Ovary (tissue), 9 donors: Measurements from ENCODE around the gene EIF6. TPM values are rescaled to one million over a fixed set of nuclear protein-coding genes. Genes with fewer than 3 reads are reported as not detected.

ENCODE experiments used
- DNase-seq, 5 donors: peaks; one replicate each; pipeline ENCODE4 v3.0.0-alpha.2; 2019 to 2020
- H3K27ac ChIP-seq, 2 donors: fragments of 200-600 bp; one replicate each; pipeline versions ENCODE4 v1.5.1 to v1.8.0; 2019 to 2022
- H3K27me3 ChIP-seq: fragments of 200-600 bp; one replicate; pipeline ENCODE4 v1.8.0; 2022
- H3K36me3 ChIP-seq: fragments of 200-600 bp; sonication (generic); one replicate; pipeline ENCODE4 v1.5.1; 2019
- H3K4me1 ChIP-seq: one replicate; pipeline ENCODE4 v1.8.1; 2013; ENCODE audit warnings: mild to moderate bottlenecking, moderate library complexity; ENCODE audit not compliant: insufficient read depth
- H3K4me3 ChIP-seq: fragments of 200-600 bp; sonication (generic); one replicate; pipeline ENCODE4 v1.5.1; 2017
- H3K9me3 ChIP-seq, 2 donors: fragments of 200-600 bp in 1 of 2; sonication (generic) in 1 of 2; one replicate each; pipeline versions ENCODE4 v1.5.1 to v1.8.1; 2013 to 2019; ENCODE audit warnings: mild to moderate bottlenecking in 1 of 2, moderate library complexity in 1 of 2
- CTCF ChIP-seq, 3 donors: fragments of 450-650 bp in 2 of 3; fragments of 200-600 bp in 1 of 3; IDR thresholded peaks; one replicate each; pipeline versions ENCODE4 v1.5.1 to v1.8.0; 2016 to 2022; ENCODE audit warnings: antibody characterized with exemption in 3 of 3, mild to moderate bottlenecking in 1 of 3
- EP300 ChIP-seq: sonication (generic); formaldehyde crosslinking; IDR thresholded peaks from one replicate; pipeline ENCODE4 v1.6.1; 2017; ENCODE audit warnings: antibody characterized with exemption
- POLR2A ChIP-seq: fragments of 450-650 bp; IDR thresholded peaks from one replicate; pipeline ENCODE4 v1.6.1; 2017; ENCODE audit warnings: antibody characterized with exemption, mild to moderate bottlenecking, moderate library complexity
- WGBS, 3 donors: extraction: QIAGEN DNeasy Blood & Tissue Kit in 1 of 3; methylation state at CpG; one replicate each; pipeline versions ENCODE4 v1.1.5 to v1.1.7; 2013 to 2017; 5-methylcytosine and 5-hydroxymethylcytosine counted together
- intact Hi-C, 4 donors: fragments of 100-400 bp; cut with DNase I; formaldehyde crosslinking; loops; one replicate each; pipeline versions ENCODE4 v1.11.0 to v1.15.1; 2022 to 2023
- polyA plus RNA-seq, 2 donors: library from polyadenylated mRNA; stranded (reverse); fragments of 200-250 nt in 1 of 2; fragments of 350-450 nt in 1 of 2; fragmentation: Illumina TruSeq in 1 of 2; extraction: RNeasy Lipid Tissue Mini Kit (QIAGEN cat#74804) in 1 of 2; gene quantifications; one replicate each; pipeline ENCODE4 v1.2.3, GENCODE V29; 2013 to 2014
- total RNA-seq, 7 donors: library from RNA; depleted of rRNA in 2 of 7; stranded (reverse); fragments of >200 nt in 2 of 7; fragmentation: NEBNext Ultra II Directional in 3 of 7; extraction: Animal tissue kit (Norgen Biotek cat#: 25700) in 3 of 7; gene quantifications; one replicate each; pipeline versions ENCODE4 v1.1.0 to v1.2.4, GENCODE V29; 2016 to 2023
- donor health status: DM: no; HTN: no; CAD: no; lungs with moderate emphysema.
- donor health status: DM: no; HTN: no; CAD: no.
- donor health status: Bipolar disorder and iron deficiency.
- donor health status: DM: yes; HTN: yes; CAD: no.
- donor health status: DM: no; HTN: no; CAD: no.
- donor health status: DM: yes; HTN: yes; CAD: no.

The EIF6 gene
- total and polyA plus RNA-seq, 9 donors, result 36.6 to 93.1 (median 69.8) TPM

- Histone ChIP-seq H3K9me3 (no peaks in the 10 kb centered on the region), H3K27ac (no peak overlapping the region), H3K27me3 (no peaks in the 10 kb centered on the region), H3K4me1 (no peaks in the 10 kb centered on the region), H3K4me3 (no peak overlapping the region), H3K36me3 (no peaks in the 10 kb centered on the region)
- TF ChIP-seq EP300 (no peak), CTCF (IDR thresholded peaks at IDR 0.05) (peak; percentile 81 to 92 (median 85)), POLR2A (peak; percentile 20)
- WGBS, 3 donors, result 25 to 27% (median 27%) methylated on average over 18 of the region's 18 CpGs
- peak; percentile 71 to 84 (median 79) for DNase-seq
- intact Hi-C loops, result loop anchor here (2.0 to 5.0 kb wide), 3 partner anchors 133 to 138 kb away; partner anchors contain the start of gene GDF5 (in 3 of the 4)
Observed at GRCh38 chr20:35303735-35304491, 19.3 kb upstream of the EIF6 start.

GRCh38 chr20:35303382-35303734 is 18.8 kb upstream of the EIF6 start:
- no peak for DNase-seq
- no peak overlapping the region for H3K27ac ChIP-seq
- H3K4me3 ChIP-seq, result no peak overlapping the region
- H3K36me3 ChIP-seq, result no peaks in the 10 kb centered on the region
- no peaks in the 10 kb centered on the region for H3K4me1 ChIP-seq
- H3K27me3 ChIP-seq, result no peaks in the 10 kb centered on the region
- no peak for TF ChIP-seq EP300
- TF ChIP-seq CTCF (IDR thresholded peaks at IDR 0.05), result no peak
- no peak for TF ChIP-seq POLR2A
- WGBS, 3 donors, result 74 to 82% (median 79%) methylated on average over 11 of the region's 11 CpGs
- intact Hi-C loops, result loop anchor here in 2 of 4 donors (5.0 kb wide), 2 partner anchors 134 to 139 kb away; partner anchors contain the start of gene GDF5 (in 1 of the 2)
- H3K9me3 ChIP-seq, result no peaks in the 10 kb centered on the region

GRCh38 chr20:35302421-35303335 is 18.1 kb upstream of the EIF6 start:
- intact Hi-C loops, result loop anchor here in 2 of 4 donors (5.0 kb wide), 2 partner anchors 135 to 140 kb away; partner anchors contain the start of gene GDF5 (in 1 of the 2)
- Histone ChIP-seq H3K27me3 (no peaks in the 10 kb centered on the region), H3K27ac (no peak overlapping the region), H3K9me3 (no peaks in the 10 kb centered on the region), H3K4me1 (peaks cover 2% of the 10 kb centered on the region), H3K4me3 (no peak overlapping the region), H3K36me3 (no peaks in the 10 kb centered on the region)
- WGBS, 3 donors, result 74 to 79% (median 75%) methylated on average over 6 of the region's 6 CpGs
- TF ChIP-seq POLR2A (no peak), CTCF (IDR thresholded peaks at IDR 0.05) (no peak), EP300 (no peak)
- no peak for DNase-seq

- no peaks in the 10 kb centered on the region for H3K36me3 ChIP-seq
- no peaks in the 10 kb centered on the region for H3K9me3 ChIP-seq
- intact Hi-C loops, result loop anchor here in 2 of 4 donors (5.0 kb wide), 2 partner anchors 136 to 141 kb away; partner anchors contain the start of gene GDF5 (in 1 of the 2)
- H3K4me3 ChIP-seq, result no peak overlapping the region
- no peaks in the 10 kb centered on the region for H3K27me3 ChIP-seq
- no peak overlapping the region for H3K27ac ChIP-seq
- 74 to 87% (median 78%) methylated on average over 2 of the region's 2 CpGs for WGBS, 3 donors
- TF ChIP-seq EP300, result no peak
- TF ChIP-seq CTCF (IDR thresholded peaks at IDR 0.05), result no peak
- no peak for TF ChIP-seq POLR2A
- no peak for DNase-seq
- H3K4me1 ChIP-seq, result peaks cover 2% of the 10 kb centered on the region
Observed at GRCh38 chr20:35301426-35301825, 16.9 kb upstream of the EIF6 start.
